HG02885 (cell line): Measurements from ENCODE around the gene CD14.
"Not testable (repeated sequence)": the region's sequence is repeated elsewhere in the genome, so short reads cannot be mapped to it uniquely, and the experiment has no call there.

ENCODE experiments used
- ATAC-seq: cut with Tn5 transposase; IDR thresholded peaks from one replicate; pipeline ENCODE4 v1.9.1; 2021; ENCODE audit warnings: mild to moderate bottlenecking; ENCODE audit not compliant: unreplicated experiment, poor library complexity

CD14 gene

DNA sequence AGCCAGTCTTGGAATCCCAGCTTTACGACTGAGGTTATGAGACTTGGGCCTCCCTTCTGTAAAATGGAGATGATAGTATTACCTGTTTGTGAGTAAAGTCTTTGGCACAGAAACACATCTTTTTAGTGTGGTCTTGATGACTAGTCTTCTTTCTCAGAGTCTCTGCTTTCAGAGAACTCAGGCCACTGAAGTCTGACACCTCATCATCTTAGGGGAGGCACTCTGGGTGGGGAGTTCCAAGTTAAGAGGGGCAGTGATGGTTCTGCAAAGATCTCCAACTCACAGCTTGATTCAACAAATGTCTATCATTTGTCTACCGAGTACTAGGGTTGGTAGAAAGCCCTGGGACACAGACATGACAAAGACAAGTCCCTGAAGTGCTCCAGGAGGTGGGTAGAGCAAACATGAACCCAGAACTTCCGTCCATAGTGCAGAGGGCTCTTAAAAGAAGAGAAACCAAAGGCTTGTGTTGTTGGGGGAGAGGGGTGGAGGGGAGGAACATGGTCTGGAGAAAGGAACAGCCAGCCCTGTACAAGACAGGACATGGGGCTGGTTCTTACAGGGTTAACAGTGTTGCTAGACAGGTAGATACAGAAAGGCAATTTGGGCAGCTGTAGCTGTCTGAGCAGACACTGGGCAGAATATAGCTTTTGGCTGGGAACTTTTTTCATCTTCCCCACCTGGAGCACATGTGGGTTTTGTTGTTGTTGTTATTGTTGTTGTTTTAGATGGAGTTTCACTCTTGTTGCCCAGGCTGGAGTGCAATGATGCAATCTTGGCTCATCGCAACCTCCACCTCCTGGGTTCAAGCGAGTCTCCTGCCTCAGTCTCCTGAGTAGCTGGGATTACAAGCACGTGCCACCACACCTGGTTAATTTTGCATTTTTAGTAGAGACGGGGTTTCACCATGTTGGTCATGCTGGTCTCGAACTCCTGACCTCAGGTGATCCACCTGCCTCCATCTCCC is 2.6 kb upstream of the CD14 start:
- no peak for ATAC-seq

DNA sequence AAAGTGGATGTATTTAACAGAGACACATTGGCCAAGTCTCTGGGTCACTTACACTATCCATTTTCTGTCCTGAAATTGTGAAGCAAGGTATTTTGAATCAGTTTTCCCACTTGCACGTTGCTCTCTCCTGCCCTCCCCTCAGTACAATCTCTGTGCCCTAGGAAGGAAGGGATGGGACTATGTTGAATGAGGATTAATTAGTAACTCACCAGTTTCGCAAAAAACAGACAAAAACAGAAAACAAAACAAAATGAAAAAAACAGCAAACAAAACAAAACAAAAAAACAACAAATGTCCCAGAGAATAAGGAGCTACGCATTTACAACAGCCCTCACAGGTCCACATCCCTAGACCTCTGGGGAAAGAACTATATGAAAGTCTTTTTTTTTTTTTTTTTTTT is 1.1 kb upstream of the CD14 start:
- no peak for ATAC-seq

DNA sequence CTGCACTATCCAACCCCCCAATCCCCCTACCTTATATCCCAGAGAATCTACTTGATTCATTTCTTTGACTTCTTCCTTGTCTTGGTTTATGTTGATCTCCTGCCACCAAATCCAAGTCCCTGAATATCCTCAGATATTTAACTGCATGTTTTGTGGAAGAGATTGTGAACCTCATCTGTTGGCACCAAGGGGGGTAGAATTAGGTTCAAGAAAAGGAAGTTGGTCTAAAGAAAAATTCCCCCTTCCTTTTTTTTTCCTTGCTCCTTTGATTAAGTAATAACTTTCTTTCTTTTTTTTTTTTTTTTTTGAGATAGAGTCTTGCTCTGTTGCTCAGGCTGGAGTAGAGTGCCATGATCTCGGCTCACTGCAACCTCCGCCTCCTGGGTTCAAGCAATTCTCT is 526 bp upstream of the CD14 start:
- no peak for ATAC-seq

DNA sequence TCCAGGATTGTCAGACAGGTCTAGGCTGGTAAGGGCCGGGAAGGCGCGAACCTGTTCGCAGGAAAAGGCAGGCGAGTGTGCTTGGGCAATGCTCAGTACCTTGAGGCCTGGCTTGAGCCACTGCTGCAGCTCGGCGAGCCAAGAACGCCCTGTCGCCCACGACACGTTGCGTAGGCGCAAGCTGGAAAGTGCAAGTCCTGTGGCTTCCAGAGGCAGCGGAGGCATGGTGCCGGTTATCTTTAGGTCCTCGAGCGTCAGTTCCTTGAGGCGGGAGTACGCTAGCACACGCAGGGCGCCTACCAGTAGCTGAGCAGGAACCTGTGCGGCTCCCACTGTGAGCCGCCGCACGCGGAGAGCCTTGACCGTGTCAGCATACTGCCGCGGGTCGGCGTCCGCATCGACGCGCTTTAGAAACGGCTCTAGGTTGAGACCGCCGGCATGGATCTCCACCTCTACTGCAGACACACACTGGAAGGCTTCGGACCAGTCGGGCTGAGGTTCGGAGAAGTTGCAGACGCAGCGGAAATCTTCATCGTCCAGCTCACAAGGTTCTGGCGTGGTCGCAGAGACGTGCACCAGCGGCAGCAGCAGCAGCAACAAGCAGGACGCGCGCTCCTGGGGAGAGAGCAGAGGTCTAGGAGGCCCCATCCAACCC is 482 bp downstream of the CD14 start:
- peak; percentile 64 for ATAC-seq

DNA sequence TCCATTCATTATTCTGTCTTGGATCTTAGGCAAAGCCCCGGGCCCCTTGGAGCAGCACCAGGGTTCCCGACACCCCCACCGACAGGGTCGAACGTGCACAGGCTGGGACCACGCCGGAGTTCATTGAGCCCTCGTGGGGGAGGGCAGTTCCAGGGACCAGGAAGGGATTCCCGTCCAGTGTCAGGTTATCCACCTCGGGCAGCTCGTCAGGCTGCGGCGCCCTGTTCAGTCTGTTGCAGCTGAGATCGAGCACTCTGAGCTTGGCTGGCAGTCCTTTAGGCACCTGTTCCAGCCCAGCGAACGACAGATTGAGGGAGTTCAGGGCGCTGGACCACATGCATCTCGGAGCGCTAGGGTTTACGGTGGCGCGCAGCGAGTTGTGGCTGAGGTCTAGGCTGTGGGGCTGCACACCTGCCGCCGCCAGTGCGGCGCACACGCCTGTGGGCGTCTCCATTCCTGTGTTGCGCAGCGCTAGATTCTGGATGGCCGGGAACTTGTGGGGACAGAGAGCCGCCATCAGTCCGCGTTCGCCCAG is 1.1 kb downstream of the CD14 start:
- ATAC-seq, result peak; percentile 50

DNA sequence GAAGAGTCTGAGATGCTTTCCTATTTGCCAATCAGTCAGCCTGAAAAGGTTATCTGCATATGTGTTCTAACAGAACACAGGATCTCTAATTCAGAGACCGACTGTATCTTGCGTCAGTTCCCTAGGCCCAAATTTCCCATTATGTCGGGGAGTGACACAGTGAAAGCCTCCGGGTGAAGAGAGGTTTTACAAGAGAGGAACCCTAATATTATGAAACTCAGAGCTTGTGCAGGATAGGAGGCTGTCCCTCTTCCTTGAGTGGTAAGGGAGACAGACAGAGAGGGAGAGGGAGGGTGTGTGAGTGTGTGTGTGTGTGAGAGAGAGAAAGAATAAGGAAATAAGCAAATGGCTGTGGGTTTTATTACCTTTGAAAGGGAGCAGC is 1.9 kb downstream of the CD14 start:
- ATAC-seq, result no peak

DNA sequence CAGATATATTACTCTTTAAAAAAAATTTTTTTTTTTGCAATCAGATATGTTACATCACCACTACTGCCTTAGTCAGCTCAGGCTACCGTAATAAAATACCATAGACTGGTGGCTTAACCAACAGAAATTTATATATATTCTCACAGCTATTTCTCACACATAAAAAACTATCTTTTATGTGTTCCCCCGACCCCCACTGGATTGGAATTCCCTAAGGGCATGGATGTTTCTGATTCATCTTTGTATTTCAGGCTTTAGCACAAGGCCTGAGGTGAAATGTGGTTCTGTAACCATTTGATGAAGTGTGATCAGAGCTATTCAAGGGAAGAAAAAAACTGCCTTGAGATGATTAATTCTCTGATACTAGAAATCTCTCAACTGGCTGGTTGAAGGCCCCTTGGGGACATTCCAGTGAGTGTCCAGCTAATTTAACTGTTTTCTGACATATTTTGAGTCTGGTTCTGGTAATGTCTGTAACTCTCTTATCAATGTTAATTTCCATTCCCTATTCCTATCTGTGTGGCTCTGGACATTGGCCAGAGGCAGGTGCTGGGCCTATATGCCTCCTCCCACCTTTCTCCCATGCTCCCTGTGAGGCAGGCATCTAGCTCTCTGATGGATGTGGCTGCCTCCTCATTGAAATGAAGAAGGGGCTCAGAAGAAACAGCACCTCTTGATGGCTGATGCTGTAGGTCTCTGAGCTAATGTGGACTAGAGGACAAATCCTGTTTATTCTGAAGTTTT is 2.5 kb downstream of the CD14 start:
- ATAC-seq, result no peak

DNA sequence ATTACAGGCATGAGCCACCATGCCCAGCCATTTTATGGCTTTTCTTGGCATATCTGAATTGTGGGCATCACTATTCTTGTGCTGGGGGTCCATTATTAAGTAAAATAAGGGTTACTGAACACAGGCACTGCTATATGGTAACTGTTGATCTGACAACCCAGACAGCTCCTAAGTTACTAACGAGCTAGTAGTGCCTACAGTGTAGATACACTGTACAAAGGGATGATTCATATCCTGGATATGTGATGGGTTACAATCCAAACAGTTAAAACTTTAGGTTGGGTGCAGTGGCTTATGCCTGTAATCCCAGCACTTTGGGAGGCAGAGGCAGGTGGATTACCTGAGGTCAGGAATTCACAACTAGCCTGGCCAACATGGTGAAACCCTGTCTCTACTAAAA is 4.3 kb downstream of the CD14 start:
- ATAC-seq, result no peak

DNA sequence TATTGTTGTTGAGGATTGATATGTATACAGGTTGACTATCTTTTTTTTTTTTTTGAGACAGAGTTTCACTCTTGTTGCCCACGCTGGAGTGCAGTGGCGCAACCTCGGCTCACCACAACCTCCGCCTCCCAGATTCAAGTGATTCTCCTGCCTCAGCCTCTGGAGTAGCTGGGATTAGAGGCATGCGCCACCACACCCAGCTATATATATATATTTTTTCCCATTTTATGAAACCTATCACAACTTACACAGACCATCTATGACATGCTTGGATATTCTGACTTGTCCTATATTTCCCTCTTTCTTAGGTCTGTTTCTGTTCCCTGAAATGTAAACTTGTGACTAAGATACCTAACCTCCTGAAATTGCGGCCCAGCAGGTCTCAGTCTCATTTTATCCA is 5.0 kb downstream of the CD14 start:
- no peak for ATAC-seq

DNA sequence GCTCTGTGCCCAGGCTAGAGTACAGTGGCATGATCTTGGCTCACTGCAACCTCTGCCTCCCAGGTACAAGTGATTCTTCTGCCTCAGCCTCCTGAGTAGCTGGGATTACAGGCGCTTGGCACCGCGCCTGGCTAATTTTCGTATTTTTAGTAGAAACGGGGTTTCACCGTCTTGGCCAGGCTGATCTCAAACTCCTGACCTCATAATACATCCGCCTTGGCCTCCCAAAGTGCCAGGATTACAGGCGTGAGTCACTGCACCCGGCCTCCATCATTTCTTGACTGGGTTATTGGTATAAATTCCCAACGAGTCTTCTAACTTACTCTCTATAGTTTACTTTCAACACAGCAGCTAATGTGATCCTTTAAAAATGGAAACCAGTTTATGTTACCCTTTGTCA is 8.1 kb downstream of the CD14 start:
- ATAC-seq, result not testable (repeated sequence)

DNA sequence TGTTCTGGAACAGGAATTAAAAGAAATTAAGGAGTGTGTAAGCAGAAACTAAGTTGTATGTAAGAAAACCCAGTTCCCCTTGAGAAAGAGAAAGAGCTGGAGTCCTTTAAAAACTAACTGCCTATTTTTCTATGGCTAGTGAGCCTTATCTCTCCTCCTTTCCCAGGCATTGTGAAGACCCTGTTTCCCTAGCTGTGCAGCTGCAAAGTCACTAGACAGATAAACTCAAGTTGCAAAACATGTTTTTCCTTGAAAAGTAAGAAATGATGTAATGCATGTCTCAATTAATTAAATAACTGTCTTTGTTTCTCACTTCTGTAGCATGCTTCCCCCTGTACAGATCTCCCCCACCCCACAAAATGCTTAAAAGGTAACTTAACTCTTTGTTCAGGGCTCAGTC is 9.9 kb downstream of the CD14 start:
- ATAC-seq, result not testable (repeated sequence)

DNA sequence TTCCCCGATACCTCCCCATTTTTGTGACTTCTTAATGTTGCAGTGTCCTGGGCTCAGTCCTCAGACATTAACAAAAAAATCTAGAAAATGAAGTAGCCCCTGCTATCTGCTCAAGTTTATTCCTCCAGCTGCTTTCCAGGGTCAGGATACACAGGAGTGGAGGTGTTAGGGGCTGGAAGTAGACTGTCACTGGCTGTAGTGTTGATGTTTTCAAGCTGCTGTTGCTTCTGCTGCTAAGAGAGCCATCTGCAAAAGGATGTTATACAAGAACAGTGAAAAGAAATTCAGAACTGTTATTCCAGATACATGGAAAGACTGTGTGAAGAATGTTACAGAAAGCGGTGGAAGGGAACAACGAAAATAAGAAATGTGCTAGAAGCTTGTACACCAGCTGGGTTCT is 10.7 kb downstream of the CD14 start:
- no peak for ATAC-seq

DNA sequence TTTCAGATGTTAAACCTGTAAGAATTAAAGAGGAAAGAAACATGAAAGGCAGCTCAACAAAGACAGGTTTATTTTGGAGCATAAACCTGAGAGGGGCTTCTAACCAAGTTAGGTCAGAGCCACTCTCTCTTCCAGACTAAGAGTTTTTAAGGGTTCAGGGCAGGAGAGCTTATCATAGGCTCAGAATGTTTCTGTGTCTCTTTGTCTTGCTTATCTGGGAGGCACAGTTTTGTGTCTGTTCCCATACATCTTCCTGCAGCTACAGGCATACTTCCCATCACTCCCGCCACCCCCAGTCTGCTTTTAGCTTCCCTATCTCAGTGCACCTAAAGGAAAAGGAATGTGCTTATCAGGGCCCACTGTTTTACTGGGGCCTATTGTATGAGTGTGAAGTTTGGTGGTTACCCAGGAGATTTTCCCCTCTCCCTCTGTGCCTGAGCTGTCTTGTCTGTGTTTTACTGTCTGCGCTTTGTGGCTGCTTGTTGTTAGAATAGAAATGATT is 21.9 kb downstream of the CD14 start:
- no peak for ATAC-seq

DNA sequence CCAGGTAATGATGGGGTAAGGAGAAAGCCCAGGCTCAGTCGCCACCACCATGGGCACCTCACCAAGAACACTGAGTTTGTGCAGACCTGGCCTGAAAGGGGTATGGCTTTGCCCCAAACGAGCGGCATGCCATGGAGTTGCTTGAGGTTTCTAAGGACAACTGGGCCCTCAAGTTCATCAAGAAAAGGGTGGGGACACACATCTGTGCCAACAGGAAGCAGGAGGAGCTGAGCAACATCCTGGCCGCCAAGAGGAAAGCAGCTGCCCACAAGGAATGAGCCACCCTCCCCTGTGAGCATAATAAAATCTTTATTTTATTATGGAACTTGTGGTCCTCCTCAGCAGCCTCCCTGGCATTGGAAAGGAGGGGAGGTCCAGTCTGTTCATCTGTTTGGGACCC is 23.8 kb downstream of the CD14 start:
- ATAC-seq, result no peak

DNA sequence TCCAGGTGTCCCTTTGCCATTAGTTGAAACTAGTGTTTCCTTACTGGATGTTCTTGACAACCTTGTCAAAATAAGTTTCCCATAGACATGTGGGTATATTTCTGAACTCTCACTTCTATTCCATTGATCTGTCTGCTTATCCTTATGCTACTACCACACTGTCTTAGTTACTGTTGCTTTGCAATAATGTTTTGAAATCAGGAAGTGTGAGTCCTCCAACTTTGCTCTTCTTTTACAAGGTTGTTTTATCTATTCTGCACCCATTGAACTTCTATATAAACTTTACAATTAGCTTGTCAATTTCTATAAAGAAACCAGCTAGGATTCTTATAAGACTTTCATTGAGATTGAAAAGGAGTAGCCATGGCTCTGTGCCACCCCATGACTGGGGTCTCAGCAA is 24.3 kb downstream of the CD14 start:
- no peak for ATAC-seq

DNA sequence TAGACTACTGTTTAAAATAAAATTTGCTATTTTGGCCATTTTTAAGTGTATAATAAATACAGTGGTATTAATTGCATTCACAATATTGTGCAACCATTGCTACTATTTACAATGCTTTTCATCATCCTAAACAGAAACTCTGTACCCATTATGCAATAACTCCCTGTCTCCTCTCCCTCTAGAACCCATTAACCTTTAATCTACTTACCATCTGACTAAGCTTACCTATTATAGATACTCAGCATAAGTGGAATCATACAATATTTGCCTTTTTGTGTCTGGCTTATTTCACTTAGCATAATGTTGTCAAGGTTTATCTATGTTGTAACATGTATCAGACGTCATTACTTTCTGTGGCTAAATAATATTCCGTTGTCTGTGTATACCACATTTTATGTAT is 25.9 kb downstream of the CD14 start:
- no peak for ATAC-seq

DNA sequence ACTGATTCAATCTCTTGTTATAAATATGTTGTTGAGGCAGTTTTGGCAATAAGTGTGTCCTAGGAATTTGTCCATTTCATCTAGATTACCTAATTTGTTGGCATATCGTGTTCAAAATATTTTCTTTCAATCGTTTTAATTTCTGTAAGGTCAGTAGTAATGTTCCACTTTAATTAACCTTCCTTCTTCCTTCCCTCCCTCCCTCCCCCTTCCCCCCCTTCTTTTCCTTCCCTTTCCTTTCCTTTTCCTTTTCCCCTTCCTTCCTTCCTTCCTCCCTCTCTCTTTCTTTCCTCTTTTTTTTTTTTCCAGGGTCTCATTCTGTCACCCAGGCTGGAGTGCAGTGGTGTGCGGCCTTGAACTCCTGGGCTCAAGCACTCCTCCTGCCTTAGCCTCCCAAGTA is 27.1 kb downstream of the CD14 start:
- no peak for ATAC-seq

DNA sequence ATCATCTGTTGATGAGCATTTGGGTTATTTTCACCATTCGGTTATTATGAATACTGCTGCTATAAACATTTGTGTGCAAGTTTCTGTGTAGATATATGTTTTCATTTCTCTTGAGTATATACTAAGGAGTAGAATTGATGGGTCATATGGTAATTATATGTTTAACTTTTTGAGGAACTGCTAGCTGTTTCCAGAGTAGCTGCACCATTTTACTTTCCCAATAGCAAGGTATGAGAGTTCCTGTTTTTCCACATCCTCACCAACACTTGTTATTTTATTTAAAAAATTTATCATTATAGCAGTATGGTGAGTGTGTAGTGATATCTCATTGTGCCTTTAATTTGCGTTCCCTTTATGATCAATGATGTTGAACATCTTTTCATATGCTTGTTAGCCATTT is 29.2 kb downstream of the CD14 start:
- ATAC-seq, result no peak

DNA sequence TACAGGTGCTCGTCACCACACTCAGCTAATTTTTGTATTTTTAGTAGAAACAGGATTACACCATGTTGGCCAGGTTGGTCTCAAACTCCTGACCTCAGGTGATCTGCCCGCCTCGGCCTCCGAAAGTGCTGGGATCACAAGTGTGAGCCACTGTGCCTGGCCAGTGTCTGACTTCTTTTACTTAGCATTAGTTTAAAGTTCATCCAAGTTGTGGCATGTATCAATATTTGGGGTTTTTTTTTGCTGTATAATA is 29.6 kb downstream of the CD14 start:
- ATAC-seq, result not testable (repeated sequence)

DNA sequence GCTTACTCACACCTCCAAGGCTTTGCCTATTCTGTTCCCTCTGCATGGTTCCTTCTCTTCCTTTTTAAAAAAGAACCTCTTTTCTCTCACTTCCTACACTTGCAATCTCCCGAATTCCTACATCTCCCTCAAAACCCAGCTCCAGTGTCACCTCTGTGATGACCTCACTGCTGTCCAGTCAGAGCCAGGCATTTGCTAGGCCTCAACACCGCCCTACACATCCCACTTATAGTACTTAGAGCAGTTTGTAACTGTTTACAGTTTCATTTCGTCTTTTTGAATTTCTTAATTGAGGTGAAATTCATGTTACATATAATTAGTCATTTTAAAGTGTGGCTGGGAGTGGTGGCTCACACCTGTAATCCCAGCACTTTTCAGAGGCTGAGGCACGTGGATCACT is 30.8 kb downstream of the CD14 start:
- no peak for ATAC-seq

DNA sequence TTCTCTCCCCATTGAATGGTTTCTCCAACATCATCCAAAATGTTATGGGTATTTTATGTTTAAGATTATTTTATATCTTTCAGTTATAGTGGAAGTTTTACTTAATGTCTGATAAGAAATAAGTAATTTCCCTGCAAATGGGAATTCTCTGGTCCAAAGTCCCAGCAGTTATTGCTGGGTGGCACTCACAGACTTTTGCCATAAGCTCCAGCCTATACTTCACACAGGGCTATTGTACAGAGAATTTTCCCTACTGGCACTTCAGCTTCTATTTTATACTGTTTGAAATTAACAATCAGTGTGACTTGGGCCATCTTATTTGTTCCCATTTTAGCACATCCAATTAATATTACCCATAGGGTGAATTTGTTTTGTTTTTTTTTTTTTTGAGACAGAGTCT is 32.9 kb downstream of the CD14 start:
- ATAC-seq, result no peak
